Activated CD4-positive, alpha-beta T cell treated with anti-CD3 and anti-CD28 coated beads, Interleukin-2, amount 50 U/mL, for 16 hours (primary cell): ENCODE data around the gene IGF1R.

Experiments
- DNase-seq: peaks from one replicate; pipeline ENCODE4 v3.0.0-alpha.2; 2020

The IGF1R gene

GRCh38 chr15:98781838-98782237 is 133.5 kb downstream of the IGF1R start:
- no peak for DNase-seq

- no peak for DNase-seq
These were observed 134.5 kb downstream of the IGF1R start for GRCh38 chr15:98782801-98783200.

GRCh38 chr15:98785431-98785806 is 137.1 kb downstream of the IGF1R start:
- no peak for DNase-seq

GRCh38 chr15:98785807-98786621 is 137.7 kb downstream of the IGF1R start:
- peak; percentile 24 for DNase-seq

GRCh38 chr15:98786717-98787116 is 138.4 kb downstream of the IGF1R start:
- DNase-seq = no peak

- no peak for DNase-seq
These were observed 138.9 kb downstream of the IGF1R start for GRCh38 chr15:98787194-98787593.

GRCh38 chr15:98787936-98788757 is 139.8 kb downstream of the IGF1R start:
- no peak for DNase-seq

GRCh38 chr15:98789020-98789419 is 140.7 kb downstream of the IGF1R start:
- DNase-seq = no peak

GRCh38 chr15:98790270-98790669 is 141.9 kb downstream of the IGF1R start:
- no peak for DNase-seq

- no peak for DNase-seq
These were observed 142.8 kb downstream of the IGF1R start for GRCh38 chr15:98791046-98791701.

GRCh38 chr15:98792117-98792516 is 143.8 kb downstream of the IGF1R start:
- no peak for DNase-seq

GRCh38 chr15:98794211-98794610 is 145.9 kb downstream of the IGF1R start:
- no peak for DNase-seq

- DNase-seq = no peak
These were observed 146.4 kb downstream of the IGF1R start for GRCh38 chr15:98794748-98795147.

- no peak for DNase-seq
These were observed 147.6 kb downstream of the IGF1R start for GRCh38 chr15:98795980-98796379.

- DNase-seq = no peak
These were observed 148.5 kb downstream of the IGF1R start for GRCh38 chr15:98796685-98797357.

- DNase-seq = no peak
These were observed 150.1 kb downstream of the IGF1R start for GRCh38 chr15:98798375-98798893.

- DNase-seq = no peak
These were observed 151.4 kb downstream of the IGF1R start for GRCh38 chr15:98799461-98800390.

GRCh38 chr15:98800437-98801233 is 152.3 kb downstream of the IGF1R start:
- no peak for DNase-seq

- DNase-seq = no peak
These were observed 152.9 kb downstream of the IGF1R start for GRCh38 chr15:98801234-98801561.

- DNase-seq = no peak
These were observed 153.8 kb downstream of the IGF1R start for GRCh38 chr15:98802187-98802586.
